ENCODE data around the gene MPC1L.
A peak's percentile ranks its signal among the peaks of the same experiment; 100 is the strongest.
"Not testable (repeated sequence)": the region's sequence is repeated elsewhere in the genome, so short reads cannot be mapped to it uniquely, and the experiment has no call there.

MPC1L gene

DNA sequence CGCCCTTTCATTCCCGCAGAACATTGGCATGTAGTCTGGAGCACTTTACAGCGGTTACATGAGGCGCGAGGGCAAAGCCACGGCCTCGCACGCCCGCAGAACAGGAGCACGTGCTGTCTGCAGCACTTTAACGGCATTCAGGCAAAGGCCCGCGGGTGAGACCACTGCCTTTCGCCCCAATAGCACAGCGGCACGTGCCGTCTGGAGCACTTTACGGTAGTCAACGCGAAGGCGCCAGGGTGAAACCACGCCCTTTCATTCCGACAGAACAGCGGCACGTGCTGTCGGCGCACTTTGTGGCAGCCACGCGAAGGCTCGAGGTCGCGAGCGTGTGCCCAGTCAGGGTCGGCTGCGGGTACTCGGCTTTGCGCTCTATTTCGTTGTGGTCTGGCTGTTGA lies at the start of gene MPC1L:
Gene MPC1L, plus strand, starts transcription at position 290 of the 398 bp plus-strand sequence. CDS start 138 bp downstream, outside the sequence.
- ChIA-PET CTCF (no interaction called here), POLR2A (no interaction called here)
- no peak for DNase-seq (ENCODE audit: extremely low spot score)
- TF ChIP-seq ELF4 (IDR thresholded peaks at IDR 0.05) (no peak), L3MBTL2 (conservative IDR thresholded peaks at IDR 0.05) (no peak), SUZ12 (IDR thresholded peaks at IDR 0.05) (no peak), FOXA1 (IDR thresholded peaks at IDR 0.05) (no peak), SP1 (IDR thresholded peaks at IDR 0.05) (no peak), ARNT (IDR thresholded peaks at IDR 0.05) (no peak), ZNF384 (IDR thresholded peaks at IDR 0.05) (no peak), TARDBP (IDR thresholded peaks at IDR 0.05) (no peak), HDGF (IDR thresholded peaks at IDR 0.05; ENCODE audit: borderline replicate concordance) (no peak), FOXM1 (IDR thresholded peaks at IDR 0.05; ENCODE audit: borderline replicate concordance) (no peak), NFRKB (IDR thresholded peaks at IDR 0.05) (no peak), BHLHE40 (IDR thresholded peaks at IDR 0.05; ENCODE audit: borderline replicate concordance) (no peak)
- TF ChIP-seq, protein P1, sequence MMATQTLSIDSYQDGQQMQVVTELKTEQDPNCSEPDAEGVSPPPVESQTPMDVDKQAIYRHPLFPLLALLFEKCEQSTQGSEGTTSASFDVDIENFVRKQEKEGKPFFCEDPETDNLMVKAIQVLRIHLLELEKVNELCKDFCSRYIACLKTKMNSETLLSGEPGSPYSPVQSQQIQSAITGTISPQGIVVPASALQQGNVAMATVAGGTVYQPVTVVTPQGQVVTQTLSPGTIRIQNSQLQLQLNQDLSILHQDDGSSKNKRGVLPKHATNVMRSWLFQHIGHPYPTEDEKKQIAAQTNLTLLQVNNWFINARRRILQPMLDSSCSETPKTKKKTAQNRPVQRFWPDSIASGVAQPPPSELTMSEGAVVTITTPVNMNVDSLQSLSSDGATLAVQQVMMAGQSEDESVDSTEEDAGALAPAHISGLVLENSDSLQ (IDR thresholded peaks at IDR 0.05), result no peak

DNA sequence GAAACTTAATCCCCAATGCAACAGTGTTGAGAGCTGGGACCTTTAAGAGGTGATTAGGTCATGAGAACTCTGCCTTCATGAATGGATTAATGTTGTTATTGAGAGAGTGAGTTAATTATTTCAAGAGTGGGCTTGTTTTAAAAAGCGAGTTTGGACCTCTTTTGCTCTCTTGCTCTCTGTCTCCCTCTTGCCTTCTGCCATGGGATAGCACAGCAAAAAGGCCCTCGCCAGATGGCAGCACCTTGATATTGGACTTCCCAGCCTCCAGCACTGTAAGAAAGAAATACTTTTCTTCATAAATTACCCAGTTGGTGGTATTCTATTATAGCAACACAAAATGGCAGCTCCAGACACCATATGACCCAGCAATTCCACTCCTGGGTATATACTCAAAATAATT lies 49.5 kb upstream of the MPC1L start:
- DNase-seq (ENCODE audit: extremely low spot score), result no peak
- ChIA-PET CTCF (interaction anchor here (0.6 to 0.7 kb wide), 3 partner anchors 40 to 804 kb away, joined by 3 to 4 read pairs (median 3); no protein-coding TSS in a partner anchor), POLR2A (no interaction called here)
- TF ChIP-seq FOXK2 (IDR thresholded peaks at IDR 0.05) (no peak), SP1 (IDR thresholded peaks at IDR 0.05) (no peak), FOXM1 (IDR thresholded peaks at IDR 0.05; ENCODE audit: borderline replicate concordance) (no peak), ELF4 (IDR thresholded peaks at IDR 0.05) (no peak), SUZ12 (IDR thresholded peaks at IDR 0.05) (no peak), NFRKB (IDR thresholded peaks at IDR 0.05) (no peak), TARDBP (IDR thresholded peaks at IDR 0.05) (no peak), BHLHE40 (IDR thresholded peaks at IDR 0.05; ENCODE audit: borderline replicate concordance) (no peak), FOXA1 (IDR thresholded peaks at IDR 0.05) (no peak), ARNT (IDR thresholded peaks at IDR 0.05) (no peak), LEF1 (IDR thresholded peaks at IDR 0.05; ENCODE audit: borderline replicate concordance) (no peak), HDGF (IDR thresholded peaks at IDR 0.05; ENCODE audit: borderline replicate concordance) (no peak), ZNF384 (IDR thresholded peaks at IDR 0.05) (no peak)
- TF ChIP-seq, protein P1 (IDR thresholded peaks at IDR 0.05), result no peak

GRCh38 chrX:40575411-40575810 lies 47.8 kb upstream of the MPC1L start:
- peak; percentile 26 for DNase-seq (ENCODE audit: extremely low spot score)
- CTCF ChIA-PET, POLR2A ChIA-PET: not testable (repeated sequence)

GRCh38 chrX:40576291-40576690 lies 46.9 kb upstream of the MPC1L start:
- no peak for DNase-seq (ENCODE audit: extremely low spot score)
- POLR2A ChIA-PET, result no interaction called here
- TF ChIP-seq TARDBP (IDR thresholded peaks at IDR 0.05), result no peak
- TF ChIP-seq ARNT (IDR thresholded peaks at IDR 0.05), result no peak
- no peak for TF ChIP-seq HDGF (IDR thresholded peaks at IDR 0.05; ENCODE audit: borderline replicate concordance)
- no peak for TF ChIP-seq NFRKB (IDR thresholded peaks at IDR 0.05)
- TF ChIP-seq LEF1 (IDR thresholded peaks at IDR 0.05; ENCODE audit: borderline replicate concordance), result no peak
- no peak for TF ChIP-seq FOXA1 (IDR thresholded peaks at IDR 0.05)
- no peak for TF ChIP-seq FOXM1 (IDR thresholded peaks at IDR 0.05; ENCODE audit: borderline replicate concordance)
- TF ChIP-seq L3MBTL2 (conservative IDR thresholded peaks at IDR 0.05), result no peak
- no peak for TF ChIP-seq ZNF384 (IDR thresholded peaks at IDR 0.05)
- TF ChIP-seq SUZ12 (IDR thresholded peaks at IDR 0.05), result no peak
- no peak for TF ChIP-seq BHLHE40 (IDR thresholded peaks at IDR 0.05; ENCODE audit: borderline replicate concordance)
- TF ChIP-seq FOXK2 (IDR thresholded peaks at IDR 0.05), result no peak
- no peak for TF ChIP-seq ELF4 (IDR thresholded peaks at IDR 0.05)
- no peak for TF ChIP-seq CTBP1 (IDR thresholded peaks at IDR 0.05; ENCODE audit: borderline replicate concordance)
- TF ChIP-seq, protein P1 (IDR thresholded peaks at IDR 0.05), result no peak
- no peak for TF ChIP-seq SP1 (IDR thresholded peaks at IDR 0.05)
- CTCF ChIA-PET, result no interaction called here

DNA sequence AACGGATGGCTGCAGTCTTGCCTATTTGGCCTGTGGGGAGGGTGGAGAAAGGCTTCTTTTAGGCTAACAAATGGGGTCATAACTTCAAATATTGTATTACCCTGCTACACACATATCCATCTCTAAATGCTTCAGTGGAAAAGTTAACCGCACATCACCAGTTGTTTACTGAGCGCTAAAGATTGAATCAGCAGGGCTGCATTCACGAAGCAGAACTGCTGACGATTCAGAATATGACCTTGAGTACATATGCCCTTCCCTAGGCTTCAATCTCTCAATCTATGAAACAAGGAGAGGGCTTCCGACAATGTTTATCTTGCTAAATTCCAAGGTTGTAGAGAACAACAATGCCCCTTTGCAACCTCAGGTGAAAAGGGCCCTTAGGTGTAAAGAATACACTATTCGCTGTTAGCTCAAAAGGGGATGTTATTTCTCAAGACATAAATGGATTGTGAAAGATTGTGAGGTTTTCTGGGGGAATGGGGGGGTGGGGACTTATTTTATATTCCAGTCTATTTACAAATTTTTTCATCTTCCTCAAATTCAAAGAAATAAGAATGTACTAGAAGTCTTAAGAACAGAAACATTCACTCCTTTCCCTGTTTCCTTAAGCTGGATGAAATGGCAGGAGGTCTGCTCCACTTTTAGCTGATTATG lies 45.1 kb upstream of the MPC1L start:
- TF ChIP-seq SUZ12 (IDR thresholded peaks at IDR 0.05) (no peak), CTBP1 (IDR thresholded peaks at IDR 0.05; ENCODE audit: borderline replicate concordance) (no peak), SP1 (IDR thresholded peaks at IDR 0.05) (no peak), ELF4 (IDR thresholded peaks at IDR 0.05) (no peak), BHLHE40 (IDR thresholded peaks at IDR 0.05; ENCODE audit: borderline replicate concordance) (no peak), TARDBP (IDR thresholded peaks at IDR 0.05) (no peak), FOXK2 (IDR thresholded peaks at IDR 0.05) (no peak), FOXM1 (IDR thresholded peaks at IDR 0.05; ENCODE audit: borderline replicate concordance) (no peak), NFRKB (IDR thresholded peaks at IDR 0.05) (no peak), LEF1 (IDR thresholded peaks at IDR 0.05; ENCODE audit: borderline replicate concordance) (no peak), HDGF (IDR thresholded peaks at IDR 0.05; ENCODE audit: borderline replicate concordance) (no peak)
- TF ChIP-seq, protein P1 (IDR thresholded peaks at IDR 0.05), result no peak
- no peak for DNase-seq (ENCODE audit: extremely low spot score)
- ChIA-PET POLR2A (no interaction called here), CTCF (interaction anchor here (0.6 to 1.2 kb wide), 2 partner anchors 39 to 73 kb away, joined by 3 to 4 read pairs; no protein-coding TSS in a partner anchor)
